Activated T-cell treated with anti-CD3 and anti-CD28 coated beads for 4 hours (primary cell): ENCODE data around the gene ADGRG1.

Experiments used
- DNase-seq: peaks from one replicate; pipeline ENCODE4 v3.0.0-alpha.2; 2020

ADGRG1 gene

GRCh38 chr16:57652695-57653471 is 24.5 kb downstream of the ADGRG1 start:
- no peak for DNase-seq

- DNase-seq, result no peak
These were observed 25.5 kb downstream of the ADGRG1 start for GRCh38 chr16:57653936-57654335.

- no peak for DNase-seq
These were observed 28.0 kb downstream of the ADGRG1 start for GRCh38 chr16:57656342-57656955.

- no peak for DNase-seq
These were observed 28.8 kb downstream of the ADGRG1 start for GRCh38 chr16:57657228-57657627.

GRCh38 chr16:57658130-57658877 is 29.9 kb downstream of the ADGRG1 start:
- DNase-seq, result no peak

- DNase-seq, result no peak
These were observed 30.6 kb downstream of the ADGRG1 start for GRCh38 chr16:57658878-57659674.

- DNase-seq, result no peak
These were observed 32.5 kb downstream of the ADGRG1 start for GRCh38 chr16:57660715-57661463.

- DNase-seq, result no peak
These were observed 33.1 kb downstream of the ADGRG1 start for GRCh38 chr16:57661510-57661909.

GRCh38 chr16:57661936-57662906 is 33.8 kb downstream of the ADGRG1 start:
- no peak for DNase-seq

- DNase-seq, result no peak
These were observed 35.0 kb downstream of the ADGRG1 start for GRCh38 chr16:57663436-57663835.

- no peak for DNase-seq
These were observed 35.7 kb downstream of the ADGRG1 start for GRCh38 chr16:57663917-57664661.

GRCh38 chr16:57664662-57665025 is 36.2 kb downstream of the ADGRG1 start:
- DNase-seq, result no peak

GRCh38 chr16:57665541-57665940 is 37.1 kb downstream of the ADGRG1 start:
- DNase-seq, result no peak

GRCh38 chr16:57666353-57667047 is 38.1 kb downstream of the ADGRG1 start:
- no peak for DNase-seq

GRCh38 chr16:57667048-57667525 is 38.7 kb downstream of the ADGRG1 start:
- DNase-seq, result no peak

- no peak for DNase-seq
These were observed 39.3 kb downstream of the ADGRG1 start for GRCh38 chr16:57667526-57668262.

- DNase-seq, result no peak
These were observed 39.8 kb downstream of the ADGRG1 start, which contains the start of gene ADGRG3 for GRCh38 chr16:57668263-57668571. TSS of gene ADGRG3 (plus strand) at chr16:57668306. CDS start at chr16:57668348, 42 bp downstream.

- no peak for DNase-seq
These were observed 40.4 kb downstream of the ADGRG1 start for GRCh38 chr16:57668630-57669475.
